NCI-H510A (cell line): ENCODE data around the gene APBB1.

Source experiments
- DNase-seq: peaks from one replicate; lab custom pipeline; 2025; lab: John Stamatoyannopoulos, UW

APBB1 gene

DNA sequence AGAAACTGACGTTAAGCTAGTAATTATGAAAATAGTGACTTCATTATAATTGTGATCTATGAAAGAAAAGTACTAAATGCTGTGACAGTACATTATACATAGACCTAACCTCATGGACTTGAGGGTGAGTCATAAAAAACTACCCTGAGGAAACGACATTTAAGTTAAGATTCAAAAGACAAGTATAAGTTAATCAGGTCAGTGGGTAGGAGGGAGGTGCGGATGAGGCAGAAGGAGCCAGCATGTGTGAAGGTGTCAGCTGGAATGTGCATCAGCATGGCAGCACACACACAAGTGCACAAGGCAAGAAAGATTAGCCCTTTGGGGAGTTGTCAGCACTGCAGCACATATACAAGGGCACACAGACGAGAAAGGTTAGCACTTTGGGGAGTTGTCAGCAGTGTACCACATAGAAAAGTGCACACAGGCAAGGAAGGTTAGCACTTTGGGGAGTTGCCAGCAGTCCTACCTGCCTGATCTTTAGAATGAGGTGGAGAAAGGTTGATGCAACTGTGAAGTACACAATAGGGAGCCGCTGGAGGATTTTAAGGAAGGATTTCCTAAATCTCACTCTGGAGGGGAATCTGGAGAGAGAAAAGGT lies 67.0 kb downstream of the APBB1 start:
- DNase-seq = no peak

DNA sequence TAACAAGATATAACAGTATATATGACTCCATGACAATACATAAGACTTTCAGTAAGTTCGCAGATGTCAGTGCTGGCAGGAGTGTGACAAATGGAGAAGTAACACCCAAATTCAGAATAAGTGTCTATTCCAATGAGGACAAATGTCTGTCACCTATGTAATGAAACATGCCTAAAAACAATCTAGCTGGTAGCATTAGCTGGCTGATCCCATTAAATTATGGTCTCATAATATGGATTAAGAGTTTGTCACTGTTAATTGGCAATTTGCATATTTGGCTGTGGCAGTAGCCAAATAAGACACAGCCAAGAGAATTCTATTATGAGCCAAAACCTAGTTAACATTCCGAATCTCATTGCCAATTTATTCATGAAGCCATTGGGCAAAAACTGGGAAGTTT lies 68.4 kb downstream of the APBB1 start:
- no peak for DNase-seq

DNA sequence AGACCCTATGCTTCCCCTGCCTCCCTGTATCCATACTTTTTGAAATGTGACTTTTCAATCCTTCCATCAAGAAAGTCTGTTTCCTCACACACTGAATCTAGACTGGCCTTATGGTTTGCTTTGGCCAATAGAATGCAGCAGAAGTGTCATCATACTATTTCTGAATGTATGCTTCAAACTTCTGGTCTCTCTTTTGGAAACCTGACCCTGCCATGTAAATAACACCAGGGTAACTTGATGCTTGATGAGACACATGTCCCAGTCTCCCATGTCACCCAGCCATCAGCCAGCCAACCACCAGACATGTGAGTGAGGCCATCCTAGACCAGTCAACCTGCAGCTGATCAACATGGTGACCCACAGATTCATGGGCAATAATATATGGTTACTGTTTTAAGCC lies 68.9 kb downstream of the APBB1 start:
- DNase-seq = peak; percentile 26

DNA sequence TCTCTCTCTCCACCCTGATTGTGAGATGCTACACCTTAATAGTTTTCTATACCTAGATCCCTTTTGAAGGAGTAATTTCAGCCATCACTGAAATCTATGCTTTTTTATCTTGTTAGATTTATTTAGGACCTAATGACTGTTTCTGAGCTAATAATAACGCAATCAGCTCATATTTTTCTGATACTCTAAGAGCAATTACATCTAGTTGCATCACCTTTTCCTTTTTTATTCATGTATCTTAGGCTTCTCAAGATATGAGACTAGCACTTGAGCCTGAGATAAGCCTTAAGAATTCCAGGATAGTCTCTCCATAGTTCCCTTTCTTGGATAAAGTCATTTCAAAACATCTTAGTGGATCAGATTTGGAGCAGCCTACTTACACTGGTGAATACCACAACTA lies 73.5 kb downstream of the APBB1 start:
- no peak for DNase-seq
